Measurements from ENCODE around the gene ISG20.
"Not testable (repeated sequence)": the region's sequence is repeated elsewhere in the genome, so short reads cannot be mapped to it uniquely, and the experiment has no call there.

ISG20 gene

GRCh38 chr15:88619796-88620195, 19.0 kb upstream of the ISG20 start:
- no peak for DNase-seq

- peak; percentile 98 for DNase-seq
These were observed 17.6 kb upstream of the ISG20 start, which contains the start of gene AEN for GRCh38 chr15:88620995-88621772. Gene AEN (plus strand): TSS chr15:88621340. CDS start chr15:88626210, 4,870 bp downstream.

GRCh38 chr15:88621789-88622604, 16.8 kb upstream of the ISG20 start:
- no peak for DNase-seq

- no peak for DNase-seq
These were observed 16.2 kb upstream of the ISG20 start for GRCh38 chr15:88622605-88622975.

GRCh38 chr15:88623061-88623460, 15.8 kb upstream of the ISG20 start:
- no peak for DNase-seq

- no peak for DNase-seq
These were observed 15.2 kb upstream of the ISG20 start for GRCh38 chr15:88623632-88624031.

- peak; percentile 61 for DNase-seq
These were observed 14.5 kb upstream of the ISG20 start for GRCh38 chr15:88624156-88624970.

- DNase-seq, result no peak
These were observed 13.8 kb upstream of the ISG20 start for GRCh38 chr15:88624971-88625490.

GRCh38 chr15:88625943-88626741, 12.7 kb upstream of the ISG20 start:
- no peak for DNase-seq

GRCh38 chr15:88627463-88627862, 11.4 kb upstream of the ISG20 start:
- no peak for DNase-seq

- DNase-seq, result no peak
These were observed 10.7 kb upstream of the ISG20 start for GRCh38 chr15:88628018-88628654.

GRCh38 chr15:88629071-88629470, 9.7 kb upstream of the ISG20 start:
- no peak for DNase-seq

GRCh38 chr15:88630141-88630721, 8.6 kb upstream of the ISG20 start:
- no peak for DNase-seq

- DNase-seq, result no peak
These were observed 7.9 kb upstream of the ISG20 start for GRCh38 chr15:88630798-88631463.

GRCh38 chr15:88631464-88632028, 7.3 kb upstream of the ISG20 start:
- DNase-seq, result no peak

GRCh38 chr15:88632797-88633196, 6.0 kb upstream of the ISG20 start:
- not testable (repeated sequence) for DNase-seq

GRCh38 chr15:88634449-88634848, 4.4 kb upstream of the ISG20 start:
- DNase-seq, result no peak

- DNase-seq, result no peak
These were observed 3.5 kb upstream of the ISG20 start for GRCh38 chr15:88635318-88635717.

GRCh38 chr15:88636050-88636449, 2.8 kb upstream of the ISG20 start:
- DNase-seq, result no peak

GRCh38 chr15:88636654-88637053, 2.2 kb upstream of the ISG20 start:
- DNase-seq, result no peak
